Measurements from ENCODE around the gene TIGD1. TPM values are rescaled to one million over a fixed set of nuclear protein-coding genes. Genes with fewer than 3 reads are reported as not detected.
"Not testable (repeated sequence)": the region's sequence is repeated elsewhere in the genome, so short reads cannot be mapped to it uniquely, and the experiment has no call there.

Gene TIGD1
- total RNA-seq, 1 donor from 2014 or later, result 8.2 TPM

DNA sequence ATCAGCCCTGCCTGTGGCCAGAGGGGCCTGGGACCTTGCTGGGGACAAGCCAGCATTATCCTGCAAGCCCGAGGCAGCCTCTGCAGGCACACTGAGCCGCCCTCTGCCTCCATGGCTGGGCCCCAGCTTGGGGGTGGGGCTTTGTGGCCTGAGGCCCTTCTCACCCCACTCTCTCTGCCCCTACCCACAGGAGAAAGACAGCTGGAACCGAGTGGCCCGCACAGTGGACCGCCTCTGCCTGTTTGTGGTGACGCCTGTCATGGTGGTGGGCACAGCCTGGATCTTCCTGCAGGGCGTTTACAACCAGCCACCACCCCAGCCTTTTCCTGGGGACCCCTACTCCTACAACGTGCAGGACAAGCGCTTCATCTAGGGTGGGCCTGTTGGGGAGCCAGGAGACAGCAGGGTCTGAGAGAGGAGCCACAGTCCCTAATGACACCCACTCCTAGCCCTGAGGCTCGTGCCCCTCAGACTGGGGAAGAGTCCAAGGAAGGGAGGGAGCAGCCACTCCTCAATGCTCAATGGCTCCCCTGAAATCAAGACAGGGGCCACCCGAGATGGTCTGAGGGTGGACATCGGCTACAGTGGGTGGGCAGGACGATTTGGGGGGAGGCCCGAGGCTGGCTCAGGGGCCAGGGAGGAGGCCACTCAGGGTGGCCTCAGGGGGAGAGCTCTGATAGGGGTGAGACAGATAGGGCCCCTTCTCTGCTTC is 15.3 kb downstream of the TIGD1 start:
- no peak overlapping the region for H3K4me3 Mint-ChIP-seq (ENCODE audit: unreplicated experiment)
- peaks cover 2% of the 10 kb centered on the region for H3K4me1 Mint-ChIP-seq (ENCODE audit: unreplicated experiment)
- no peaks in the 10 kb centered on the region for H3K27me3 Mint-ChIP-seq (ENCODE audit: unreplicated experiment)
- H3K9me3 Mint-ChIP-seq (ENCODE audit: unreplicated experiment), result peaks cover 3% of the 10 kb centered on the region
- H3K36me3 Mint-ChIP-seq (ENCODE audit: unreplicated experiment), result no peaks in the 10 kb centered on the region
- no peak overlapping the region for H3K27ac Mint-ChIP-seq (ENCODE audit: unreplicated experiment)
- TF ChIP-seq CTCF (IDR thresholded peaks at IDR 0.05), result no peak
- no peak for DNase-seq (ENCODE audit: extremely low spot score, unreplicated experiment)

- Mint-ChIP-seq H3K27ac (ENCODE audit: unreplicated experiment) (no peak overlapping the region), H3K36me3 (ENCODE audit: unreplicated experiment) (no peaks in the 10 kb centered on the region), H3K4me3 (ENCODE audit: unreplicated experiment) (no peak overlapping the region), H3K9me3 (ENCODE audit: unreplicated experiment) (peaks cover 3% of the 10 kb centered on the region), H3K27me3 (ENCODE audit: unreplicated experiment) (no peaks in the 10 kb centered on the region), H3K4me1 (ENCODE audit: unreplicated experiment) (no peaks in the 10 kb centered on the region)
- no peak for DNase-seq (ENCODE audit: extremely low spot score, unreplicated experiment)
- no peak for TF ChIP-seq CTCF (IDR thresholded peaks at IDR 0.05)
Measured at GRCh38 chr2:232533944-232534710, 16.2 kb downstream of the TIGD1 start.

GRCh38 chr2:232532821-232533220 is 17.5 kb downstream of the TIGD1 start:
- not testable (repeated sequence) for H3K4me3 Mint-ChIP-seq (ENCODE audit: unreplicated experiment); H3K9me3 Mint-ChIP-seq (ENCODE audit: unreplicated experiment); H3K36me3 Mint-ChIP-seq (ENCODE audit: unreplicated experiment); H3K4me1 Mint-ChIP-seq (ENCODE audit: unreplicated experiment); H3K27ac Mint-ChIP-seq (ENCODE audit: unreplicated experiment); DNase-seq (ENCODE audit: extremely low spot score, unreplicated experiment)
- H3K27me3 Mint-ChIP-seq (ENCODE audit: unreplicated experiment), result peaks cover 11% of the 10 kb centered on the region

GRCh38 chr2:232532419-232532818 is 17.9 kb downstream of the TIGD1 start:
- H3K4me3 Mint-ChIP-seq (ENCODE audit: unreplicated experiment), result no peak overlapping the region
- H3K36me3 Mint-ChIP-seq (ENCODE audit: unreplicated experiment), result no peaks in the 10 kb centered on the region
- H3K27me3 Mint-ChIP-seq (ENCODE audit: unreplicated experiment), result peaks cover 13% of the 10 kb centered on the region
- peaks cover 3% of the 10 kb centered on the region for H3K9me3 Mint-ChIP-seq (ENCODE audit: unreplicated experiment)
- TF ChIP-seq CTCF (IDR thresholded peaks at IDR 0.05), result no peak
- no peak overlapping the region for H3K27ac Mint-ChIP-seq (ENCODE audit: unreplicated experiment)
- no peaks in the 10 kb centered on the region for H3K4me1 Mint-ChIP-seq (ENCODE audit: unreplicated experiment)
- DNase-seq (ENCODE audit: extremely low spot score, unreplicated experiment), result no peak

- Mint-ChIP-seq H3K9me3 (ENCODE audit: unreplicated experiment) (no peaks in the 10 kb centered on the region), H3K27ac (ENCODE audit: unreplicated experiment) (no peak overlapping the region), H3K27me3 (ENCODE audit: unreplicated experiment) (peaks cover 13% of the 10 kb centered on the region), H3K4me3 (ENCODE audit: unreplicated experiment) (no peak overlapping the region), H3K4me1 (ENCODE audit: unreplicated experiment) (no peaks in the 10 kb centered on the region), H3K36me3 (ENCODE audit: unreplicated experiment) (no peaks in the 10 kb centered on the region)
- TF ChIP-seq CTCF (IDR thresholded peaks at IDR 0.05), result no peak
- DNase-seq (ENCODE audit: extremely low spot score, unreplicated experiment), result no peak
Measured at GRCh38 chr2:232530626-232531260, 19.6 kb downstream of the TIGD1 start.

Data from osteocyte (in vitro differentiated cells).